ENCODE measurements around the gene AGAP1. TPM values are rescaled to one million over a fixed set of nuclear protein-coding genes. Genes with fewer than 3 reads are reported as not detected.

Gene AGAP1
- total and polyA plus RNA-seq, 4 donors = 2.0 to 8.5 (median 5.4) TPM

DNA sequence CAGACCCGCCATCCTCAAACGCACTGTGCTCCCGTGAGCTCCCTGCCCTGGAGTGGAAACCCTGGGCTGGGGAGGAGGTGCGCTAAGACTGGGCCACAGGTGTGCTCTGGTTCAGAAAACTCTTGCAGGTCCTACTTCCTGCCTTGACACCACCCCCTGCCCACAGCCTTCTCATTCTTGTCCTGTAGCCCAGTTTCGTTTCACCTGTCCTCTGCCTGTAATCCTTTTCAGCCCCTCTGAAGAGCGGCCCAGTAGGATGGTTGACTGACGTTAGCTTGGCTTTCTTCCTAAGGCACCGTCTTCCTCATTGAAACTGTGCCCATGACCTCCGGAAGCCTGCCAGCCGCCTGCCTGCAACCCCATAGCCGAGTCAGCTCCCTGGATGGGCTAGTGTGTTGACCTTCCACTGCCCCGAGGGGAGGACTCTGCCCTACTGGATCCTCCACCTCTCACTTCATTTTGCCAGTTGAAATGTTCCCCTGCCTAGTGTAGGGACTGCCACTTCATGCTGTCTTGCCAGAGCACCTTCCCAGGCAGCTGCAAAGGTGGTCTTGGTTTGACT, 116.9 kb downstream of the AGAP1 start:
- H3K36me3 ChIP-seq (ENCODE audit: control insufficient read depth in 4 of 4, insufficient read depth in 3 of 4, low read depth in 1 of 4, low read length in 3 of 4) = no peaks in the 10 kb centered on the region
- H3K27me3 ChIP-seq (ENCODE audit: control insufficient read depth in 4 of 4, insufficient read depth in 4 of 4, low read length in 3 of 4) = no peaks in the 10 kb centered on the region
- no peaks in the 10 kb centered on the region for H3K9me3 ChIP-seq (ENCODE audit: control insufficient read depth in 4 of 4, low read length in 3 of 4)
- DNase-seq (ENCODE audit: low spot score) = no peak
- TF ChIP-seq HNF4A (conservative IDR thresholded peaks at IDR 0.05) = peak in 1 of 2 donors; percentile 41
- TF ChIP-seq FOXA1 (IDR thresholded peaks at IDR 0.05) = no peak
- H3K27ac ChIP-seq (ENCODE audit: low read depth in 1 of 2, low read length in 2 of 2) = no peak overlapping the region
- 69% methylated on average over 12 of the region's 12 CpGs for WGBS
- H3K4me1 ChIP-seq (ENCODE audit: control insufficient read depth in 4 of 4, insufficient read depth in 4 of 4, low read length in 3 of 4) = peaks cover 4 to 15% (median 10%) of the 10 kb centered on the region in 4 donors
- H3K4me3 ChIP-seq (ENCODE audit: low read depth in 1 of 3, low read length in 3 of 3) = no peak overlapping the region
- no peak overlapping the region for H3K9ac ChIP-seq (ENCODE audit: low read depth in 1 of 2, low read length in 2 of 2)

DNA sequence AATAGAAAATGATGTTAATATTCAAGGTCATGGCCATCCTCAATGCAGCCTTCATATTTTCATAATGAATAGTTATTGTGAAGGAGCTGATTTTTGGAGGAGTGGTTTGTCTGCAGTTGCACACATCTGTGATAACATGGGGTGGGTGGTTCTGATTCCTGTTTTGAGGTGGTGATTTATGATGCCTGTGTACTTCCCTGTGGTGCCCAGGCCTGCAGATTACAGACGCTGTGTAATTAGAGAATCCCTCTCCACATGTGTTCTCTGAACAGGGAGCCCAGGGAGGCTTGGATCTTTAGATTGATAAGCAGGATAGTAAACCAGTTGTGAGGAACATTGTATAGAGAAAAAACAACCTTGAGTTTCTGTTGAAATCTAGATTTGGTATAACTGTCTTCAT, 117.5 kb downstream of the AGAP1 start:
- H3K4me3 ChIP-seq (ENCODE audit: low read depth in 1 of 3, low read length in 3 of 3) = no peak overlapping the region
- H3K36me3 ChIP-seq (ENCODE audit: control insufficient read depth in 4 of 4, insufficient read depth in 3 of 4, low read depth in 1 of 4, low read length in 3 of 4) = no peaks in the 10 kb centered on the region
- H3K9ac ChIP-seq (ENCODE audit: low read depth in 1 of 2, low read length in 2 of 2) = no peak overlapping the region
- DNase-seq (ENCODE audit: low spot score) = no peak
- H3K27ac ChIP-seq (ENCODE audit: low read depth in 1 of 2, low read length in 2 of 2) = no peak overlapping the region
- H3K4me1 ChIP-seq (ENCODE audit: control insufficient read depth in 4 of 4, insufficient read depth in 4 of 4, low read length in 3 of 4) = peaks cover 4 to 15% (median 10%) of the 10 kb centered on the region in 4 donors
- H3K27me3 ChIP-seq (ENCODE audit: control insufficient read depth in 4 of 4, insufficient read depth in 4 of 4, low read length in 3 of 4) = no peaks in the 10 kb centered on the region
- 90% methylated on average over 1 of the region's 1 CpG for WGBS
- TF ChIP-seq NR2F2 (IDR thresholded peaks at IDR 0.05) (no peak), RAD21 (IDR thresholded peaks at IDR 0.05) (no peak), EGR1 (IDR thresholded peaks at IDR 0.05; ENCODE audit: low read depth in 2 of 2) (no peak), GABPA (IDR thresholded peaks at IDR 0.05 in 1 of 2, conservative IDR thresholded peaks at IDR 0.05 in 1 of 2) (no peak), YY1 (IDR thresholded peaks at IDR 0.05) (no peak), FOXA1 (IDR thresholded peaks at IDR 0.05) (no peak), SP1 (IDR thresholded peaks at IDR 0.05) (no peak), HNF4G (IDR thresholded peaks at IDR 0.05) (no peak)
- TF ChIP-seq, protein P1, sequence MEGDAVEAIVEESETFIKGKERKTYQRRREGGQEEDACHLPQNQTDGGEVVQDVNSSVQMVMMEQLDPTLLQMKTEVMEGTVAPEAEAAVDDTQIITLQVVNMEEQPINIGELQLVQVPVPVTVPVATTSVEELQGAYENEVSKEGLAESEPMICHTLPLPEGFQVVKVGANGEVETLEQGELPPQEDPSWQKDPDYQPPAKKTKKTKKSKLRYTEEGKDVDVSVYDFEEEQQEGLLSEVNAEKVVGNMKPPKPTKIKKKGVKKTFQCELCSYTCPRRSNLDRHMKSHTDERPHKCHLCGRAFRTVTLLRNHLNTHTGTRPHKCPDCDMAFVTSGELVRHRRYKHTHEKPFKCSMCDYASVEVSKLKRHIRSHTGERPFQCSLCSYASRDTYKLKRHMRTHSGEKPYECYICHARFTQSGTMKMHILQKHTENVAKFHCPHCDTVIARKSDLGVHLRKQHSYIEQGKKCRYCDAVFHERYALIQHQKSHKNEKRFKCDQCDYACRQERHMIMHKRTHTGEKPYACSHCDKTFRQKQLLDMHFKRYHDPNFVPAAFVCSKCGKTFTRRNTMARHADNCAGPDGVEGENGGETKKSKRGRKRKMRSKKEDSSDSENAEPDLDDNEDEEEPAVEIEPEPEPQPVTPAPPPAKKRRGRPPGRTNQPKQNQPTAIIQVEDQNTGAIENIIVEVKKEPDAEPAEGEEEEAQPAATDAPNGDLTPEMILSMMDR (IDR thresholded peaks at IDR 0.05; ENCODE audit: low read depth, low read length, missing input control) = no peak
- H3K9me3 ChIP-seq (ENCODE audit: control insufficient read depth in 4 of 4, low read length in 3 of 4) = no peaks in the 10 kb centered on the region

DNA sequence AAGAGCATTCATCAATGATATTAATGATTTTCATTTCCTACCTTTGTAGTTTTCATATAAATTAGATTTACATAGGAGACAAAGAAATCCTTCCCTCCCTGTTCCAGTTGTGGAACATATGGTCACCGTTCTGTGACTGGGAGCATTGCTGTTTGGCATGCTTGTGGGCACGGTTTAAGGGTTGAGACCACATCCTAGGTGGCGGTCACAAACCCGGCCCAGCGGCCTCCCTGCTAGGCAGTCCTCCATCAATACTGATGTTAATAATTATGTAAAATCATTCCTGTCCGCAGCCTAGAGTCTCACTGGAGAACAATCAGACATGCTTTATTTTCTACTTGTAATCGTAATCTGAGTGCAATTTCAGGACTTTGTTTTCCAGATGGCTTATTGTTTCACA, 117.9 kb downstream of the AGAP1 start:
- Histone ChIP-seq H3K27me3 (ENCODE audit: control insufficient read depth in 4 of 4, insufficient read depth in 4 of 4, low read length in 3 of 4) (no peaks in the 10 kb centered on the region), H3K9me3 (ENCODE audit: control insufficient read depth in 4 of 4, low read length in 3 of 4) (no peaks in the 10 kb centered on the region), H3K27ac (ENCODE audit: low read depth in 1 of 2, low read length in 2 of 2) (no peak overlapping the region), H3K4me1 (ENCODE audit: control insufficient read depth in 4 of 4, insufficient read depth in 4 of 4, low read length in 3 of 4) (peaks cover 4 to 15% (median 10%) of the 10 kb centered on the region in 4 donors), H3K36me3 (ENCODE audit: control insufficient read depth in 4 of 4, insufficient read depth in 3 of 4, low read depth in 1 of 4, low read length in 3 of 4) (no peaks in the 10 kb centered on the region), H3K9ac (ENCODE audit: low read depth in 1 of 2, low read length in 2 of 2) (no peak overlapping the region), H3K4me3 (ENCODE audit: low read depth in 1 of 3, low read length in 3 of 3) (no peak overlapping the region)
- 91% methylated on average over 7 of the region's 7 CpGs for WGBS
- no peak for DNase-seq (ENCODE audit: low spot score)
- no peak for TF ChIP-seq JUND (IDR thresholded peaks at IDR 0.05)
- TF ChIP-seq, protein P2, sequence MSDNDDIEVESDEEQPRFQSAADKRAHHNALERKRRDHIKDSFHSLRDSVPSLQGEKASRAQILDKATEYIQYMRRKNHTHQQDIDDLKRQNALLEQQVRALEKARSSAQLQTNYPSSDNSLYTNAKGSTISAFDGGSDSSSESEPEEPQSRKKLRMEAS (IDR thresholded peaks at IDR 0.05) = no peak
- TF ChIP-seq, protein P3, sequence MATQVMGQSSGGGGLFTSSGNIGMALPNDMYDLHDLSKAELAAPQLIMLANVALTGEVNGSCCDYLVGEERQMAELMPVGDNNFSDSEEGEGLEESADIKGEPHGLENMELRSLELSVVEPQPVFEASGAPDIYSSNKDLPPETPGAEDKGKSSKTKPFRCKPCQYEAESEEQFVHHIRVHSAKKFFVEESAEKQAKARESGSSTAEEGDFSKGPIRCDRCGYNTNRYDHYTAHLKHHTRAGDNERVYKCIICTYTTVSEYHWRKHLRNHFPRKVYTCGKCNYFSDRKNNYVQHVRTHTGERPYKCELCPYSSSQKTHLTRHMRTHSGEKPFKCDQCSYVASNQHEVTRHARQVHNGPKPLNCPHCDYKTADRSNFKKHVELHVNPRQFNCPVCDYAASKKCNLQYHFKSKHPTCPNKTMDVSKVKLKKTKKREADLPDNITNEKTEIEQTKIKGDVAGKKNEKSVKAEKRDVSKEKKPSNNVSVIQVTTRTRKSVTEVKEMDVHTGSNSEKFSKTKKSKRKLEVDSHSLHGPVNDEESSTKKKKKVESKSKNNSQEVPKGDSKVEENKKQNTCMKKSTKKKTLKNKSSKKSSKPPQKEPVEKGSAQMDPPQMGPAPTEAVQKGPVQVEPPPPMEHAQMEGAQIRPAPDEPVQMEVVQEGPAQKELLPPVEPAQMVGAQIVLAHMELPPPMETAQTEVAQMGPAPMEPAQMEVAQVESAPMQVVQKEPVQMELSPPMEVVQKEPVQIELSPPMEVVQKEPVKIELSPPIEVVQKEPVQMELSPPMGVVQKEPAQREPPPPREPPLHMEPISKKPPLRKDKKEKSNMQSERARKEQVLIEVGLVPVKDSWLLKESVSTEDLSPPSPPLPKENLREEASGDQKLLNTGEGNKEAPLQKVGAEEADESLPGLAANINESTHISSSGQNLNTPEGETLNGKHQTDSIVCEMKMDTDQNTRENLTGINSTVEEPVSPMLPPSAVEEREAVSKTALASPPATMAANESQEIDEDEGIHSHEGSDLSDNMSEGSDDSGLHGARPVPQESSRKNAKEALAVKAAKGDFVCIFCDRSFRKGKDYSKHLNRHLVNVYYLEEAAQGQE (IDR thresholded peaks at IDR 0.05) = no peak
- no peak for TF ChIP-seq FOXA2 (IDR thresholded peaks at IDR 0.05)
- TF ChIP-seq EGR1 (IDR thresholded peaks at IDR 0.05; ENCODE audit: low read depth in 2 of 2) = no peak
- TF ChIP-seq, protein P4, sequence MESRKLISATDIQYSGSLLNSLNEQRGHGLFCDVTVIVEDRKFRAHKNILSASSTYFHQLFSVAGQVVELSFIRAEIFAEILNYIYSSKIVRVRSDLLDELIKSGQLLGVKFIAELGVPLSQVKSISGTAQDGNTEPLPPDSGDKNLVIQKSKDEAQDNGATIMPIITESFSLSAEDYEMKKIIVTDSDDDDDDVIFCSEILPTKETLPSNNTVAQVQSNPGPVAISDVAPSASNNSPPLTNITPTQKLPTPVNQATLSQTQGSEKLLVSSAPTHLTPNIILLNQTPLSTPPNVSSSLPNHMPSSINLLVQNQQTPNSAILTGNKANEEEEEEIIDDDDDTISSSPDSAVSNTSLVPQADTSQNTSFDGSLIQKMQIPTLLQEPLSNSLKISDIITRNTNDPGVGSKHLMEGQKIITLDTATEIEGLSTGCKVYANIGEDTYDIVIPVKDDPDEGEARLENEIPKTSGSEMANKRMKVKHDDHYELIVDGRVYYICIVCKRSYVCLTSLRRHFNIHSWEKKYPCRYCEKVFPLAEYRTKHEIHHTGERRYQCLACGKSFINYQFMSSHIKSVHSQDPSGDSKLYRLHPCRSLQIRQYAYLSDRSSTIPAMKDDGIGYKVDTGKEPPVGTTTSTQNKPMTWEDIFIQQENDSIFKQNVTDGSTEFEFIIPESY (IDR thresholded peaks at IDR 0.05) = no peak
- no peak for TF ChIP-seq HNF4A (conservative IDR thresholded peaks at IDR 0.05)
- no peak for TF ChIP-seq SP1 (IDR thresholded peaks at IDR 0.05)
- TF ChIP-seq, protein P1 (IDR thresholded peaks at IDR 0.05; ENCODE audit: low read depth, low read length, missing input control) = no peak
- no peak for TF ChIP-seq RAD21 (IDR thresholded peaks at IDR 0.05)
- no peak for TF ChIP-seq FOXA1 (IDR thresholded peaks at IDR 0.05)
- no peak for TF ChIP-seq RXRA (IDR thresholded peaks at IDR 0.05)
- no peak for TF ChIP-seq HNF4G (IDR thresholded peaks at IDR 0.05)
- TF ChIP-seq YY1 (IDR thresholded peaks at IDR 0.05) = no peak
- TF ChIP-seq, protein P5, sequence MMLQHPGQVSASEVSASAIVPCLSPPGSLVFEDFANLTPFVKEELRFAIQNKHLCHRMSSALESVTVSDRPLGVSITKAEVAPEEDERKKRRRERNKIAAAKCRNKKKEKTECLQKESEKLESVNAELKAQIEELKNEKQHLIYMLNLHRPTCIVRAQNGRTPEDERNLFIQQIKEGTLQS (IDR thresholded peaks at IDR 0.05) = no peak
- TF ChIP-seq NR2F2 (IDR thresholded peaks at IDR 0.05) = no peak

Measured in liver (tissue), 9 donors.